ENCODE data around the gene FAM118A.

Gene FAM118A

DNA sequence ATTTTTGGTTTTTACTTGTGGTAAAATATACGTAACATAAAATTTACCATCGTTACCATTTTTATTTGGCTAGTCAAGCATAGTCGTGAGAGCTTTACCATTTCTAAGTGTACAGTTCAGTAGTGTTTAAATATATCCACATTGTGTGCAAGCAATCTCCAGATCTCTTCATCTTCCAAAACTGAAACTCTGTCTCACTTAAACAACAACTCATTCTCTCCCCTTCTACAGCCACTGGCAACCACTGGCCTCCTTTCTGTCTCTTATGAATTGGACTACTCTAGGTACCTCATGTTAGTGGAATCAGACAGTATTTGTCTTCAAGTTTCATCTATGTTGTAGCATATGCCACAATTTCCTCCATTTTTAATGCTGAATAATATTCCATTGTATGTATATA, 66.3 kb downstream of the FAM118A start:
- no peak for DNase-seq (ENCODE audit: low read depth in 2 of 2)

DNA sequence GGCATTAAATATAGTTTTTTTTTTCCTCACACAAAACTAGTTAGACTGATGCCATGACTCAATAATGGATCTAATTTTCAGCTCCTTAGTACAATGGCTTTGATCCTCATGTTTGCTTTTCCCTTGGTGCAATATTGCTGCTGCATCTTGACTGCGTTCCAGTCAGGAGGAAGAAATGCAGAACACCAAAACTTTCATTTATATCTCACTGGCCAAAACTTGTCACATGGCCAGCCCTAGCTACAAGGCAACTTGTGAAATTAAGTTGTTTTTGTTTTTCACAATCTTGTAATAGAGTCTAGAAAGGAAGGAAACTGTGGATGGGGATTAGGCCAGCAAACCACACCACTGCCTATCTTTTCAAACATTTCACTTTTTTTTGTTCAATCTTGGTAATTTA, 67.0 kb downstream of the FAM118A start:
- DNase-seq (ENCODE audit: low read depth in 2 of 2) = no peak

DNA sequence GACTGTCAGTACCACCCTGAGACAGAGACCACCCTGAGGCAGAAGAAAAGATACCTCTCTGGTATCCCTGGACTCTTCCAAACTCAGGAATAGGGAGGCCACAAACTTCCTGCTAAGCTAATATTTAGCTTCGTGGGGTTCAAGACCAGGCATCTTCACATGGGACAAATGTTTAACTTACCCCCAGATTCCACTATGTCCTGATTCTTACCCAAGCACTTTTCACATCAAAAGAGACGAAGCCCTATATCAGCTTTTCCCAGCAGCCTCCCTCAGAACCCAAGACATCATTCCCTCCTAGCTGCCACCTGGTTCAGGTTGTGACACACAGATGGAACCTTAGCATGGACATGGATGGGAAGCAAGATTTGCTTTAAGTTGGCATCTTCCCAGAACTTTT, 71.6 kb downstream of the FAM118A start:
- no peak for DNase-seq (ENCODE audit: low read depth in 2 of 2)

DNA sequence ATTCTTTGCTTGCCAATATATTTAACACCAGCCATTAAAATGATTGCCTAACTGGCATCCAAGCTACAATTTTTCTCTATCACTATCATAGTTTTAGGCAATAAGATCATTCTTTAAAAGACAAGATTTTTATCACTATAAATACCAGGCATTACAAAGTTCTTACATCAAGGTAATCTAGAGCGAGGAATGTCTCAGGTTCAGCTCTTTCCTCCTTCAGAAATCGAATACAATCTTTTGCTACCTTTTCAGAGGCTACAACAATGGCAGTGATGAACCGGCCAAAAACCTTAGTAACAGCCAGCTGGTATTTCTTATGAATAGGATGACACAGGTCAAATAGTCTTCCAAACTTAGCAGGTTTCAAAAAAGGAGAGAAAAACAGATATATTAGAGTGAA, 79.8 kb downstream of the FAM118A start:
- DNase-seq (ENCODE audit: low read depth in 2 of 2) = no peak

Data from fibroblast of skin of left quadriceps (primary cell).